Prostate gland (tissue), 2 donors: ENCODE results near the gene SYT2. TPM values are rescaled to one million over a fixed set of nuclear protein-coding genes. Genes with fewer than 3 reads are reported as not detected.
A peak's percentile ranks its signal among the peaks of the same experiment; 100 is the strongest.

ENCODE experiments used
- DNase-seq: peaks from one replicate; pipeline ENCODE4 v3.0.0-alpha.2; 2019; ENCODE audit warnings: low spot score
- H3K27ac ChIP-seq, 2 donors: fragments of 200-600 bp; sonication (generic); 2 replicates each; pipeline ENCODE4 v1.5.1; 2017 to 2019
- H3K27me3 ChIP-seq: fragments of 200-600 bp; sonication (generic); replicated peaks from 2 replicates; pipeline ENCODE4 v1.5.1; 2019; ENCODE audit not compliant: insufficient read depth
- H3K36me3 ChIP-seq, 2 donors: fragments of 200-600 bp; sonication (generic); 1 replicate in 1 of 2; 2 replicates in 1 of 2; pipeline versions ENCODE4 v1.5.1 to v1.8.1; 2017 to 2019
- H3K4me1 ChIP-seq: fragments of 200-600 bp; sonication (generic); replicated peaks from 2 replicates; pipeline ENCODE4 v1.5.1; 2019
- H3K4me3 ChIP-seq, 2 donors: fragments of 200-600 bp; sonication (generic); 2 replicates each; pipeline ENCODE4 v1.5.1; 2017 to 2019
- H3K9me3 ChIP-seq: fragments of 200-600 bp; sonication (generic); 2 replicates; pipeline ENCODE4 v1.5.1; 2017
- CTCF ChIP-seq, 4 experiments: fragments of 200-600 bp in 2 of 4; fragments of 450-650 bp in 2 of 4; sonication (generic) in 2 of 4; IDR thresholded peaks; 1 replicate in 3 of 4; 2 replicates in 1 of 4; pipeline ENCODE4 v1.5.1; 2016 to 2019; ENCODE audit warnings: antibody characterized with exemption in 4 of 4, mild to moderate bottlenecking in 2 of 4, moderate library complexity in 2 of 4
- POLR2A ChIP-seq: fragments of 450-650 bp; IDR thresholded peaks from one replicate; pipeline ENCODE4 v1.6.1; 2016; ENCODE audit warnings: antibody characterized with exemption, mild to moderate bottlenecking
- POLR2AphosphoS5 ChIP-seq: sonication (generic); formaldehyde crosslinking; IDR thresholded peaks from one replicate; pipeline ENCODE4 v1.6.1; 2017; ENCODE audit warnings: antibody characterized with exemption
- WGBS: methylation state at CpG from one replicate; pipeline ENCODE4 v1.1.5; 2018; 5-methylcytosine and 5-hydroxymethylcytosine counted together
- intact Hi-C: fragments of 100-400 bp; cut with DNase I; formaldehyde crosslinking; loops from one replicate; pipeline ENCODE4 v1.14.2; 2022
- total RNA-seq, 2 donors: library from RNA; depleted of rRNA; stranded (reverse); fragments of >200 nt; gene quantifications; one replicate each; pipeline ENCODE4 v1.1.0, GENCODE V29; 2016

Gene SYT2
- total RNA-seq, 2 donors from 2014 or later: 0.09 to 7.1 TPM

- WGBS: 56% methylated on average over 4 of the region's 4 CpGs
- Histone ChIP-seq H3K27ac (peak overlapping the region; percentile 0 to 44), H3K4me3 (no peak overlapping the region), H3K4me1 (peaks cover 12% of the 10 kb centered on the region), H3K27me3 (no peaks in the 10 kb centered on the region), H3K36me3 (no peaks in the 10 kb centered on the region), H3K9me3 (no peaks in the 10 kb centered on the region)
- no peak for TF ChIP-seq CTCF (IDR thresholded peaks at IDR 0.05)
- no peak for TF ChIP-seq POLR2A
- no peak for TF ChIP-seq POLR2AphosphoS5
- intact Hi-C loops: no loop called here
- DNase-seq: no peak
Observed at GRCh38 chr1:202567738-202568137, 142.5 kb downstream of the SYT2 start.

- DNase-seq: no peak
- 83% methylated on average over 2 of the region's 2 CpGs for WGBS
- H3K4me3 ChIP-seq: no peak overlapping the region
- no peaks in the 10 kb centered on the region for H3K9me3 ChIP-seq
- H3K4me1 ChIP-seq: peaks cover 12% of the 10 kb centered on the region
- TF ChIP-seq POLR2A (no peak), POLR2AphosphoS5 (no peak), CTCF (IDR thresholded peaks at IDR 0.05) (no peak)
- H3K27ac ChIP-seq: peak overlapping the region; percentile 21 to 44
- H3K27me3 ChIP-seq: no peaks in the 10 kb centered on the region
- intact Hi-C loops: no loop called here
- H3K36me3 ChIP-seq: no peaks in the 10 kb centered on the region
Observed at GRCh38 chr1:202565890-202566602, 144.2 kb downstream of the SYT2 start.

GRCh38 chr1:202564958-202565495, 145.2 kb downstream of the SYT2 start:
- H3K27ac ChIP-seq: peak overlapping the region; percentile 9 to 12
- H3K36me3 ChIP-seq: no peaks in the 10 kb centered on the region
- no peak overlapping the region for H3K4me3 ChIP-seq
- no peaks in the 10 kb centered on the region for H3K27me3 ChIP-seq
- WGBS: 87% methylated on average over 2 of the region's 2 CpGs
- H3K9me3 ChIP-seq: no peaks in the 10 kb centered on the region
- DNase-seq: no peak
- TF ChIP-seq POLR2A (no peak), POLR2AphosphoS5 (no peak), CTCF (IDR thresholded peaks at IDR 0.05) (no peak)
- peaks cover 12% of the 10 kb centered on the region for H3K4me1 ChIP-seq
- intact Hi-C loops: no loop called here

GRCh38 chr1:202563818-202564217, 146.4 kb downstream of the SYT2 start:
- H3K4me3 ChIP-seq: no peak overlapping the region
- H3K9me3 ChIP-seq: no peaks in the 10 kb centered on the region
- no peak overlapping the region for H3K27ac ChIP-seq
- intact Hi-C loops: no loop called here
- no peak for TF ChIP-seq POLR2A
- TF ChIP-seq CTCF (IDR thresholded peaks at IDR 0.05): no peak
- TF ChIP-seq POLR2AphosphoS5: no peak
- H3K4me1 ChIP-seq: peaks cover 8% of the 10 kb centered on the region
- no peak for DNase-seq
- H3K27me3 ChIP-seq: no peaks in the 10 kb centered on the region
- 90% methylated on average over 1 of the region's 1 CpG for WGBS
- no peaks in the 10 kb centered on the region for H3K36me3 ChIP-seq
